ENCODE results near the gene TDRD3.

DNA sequence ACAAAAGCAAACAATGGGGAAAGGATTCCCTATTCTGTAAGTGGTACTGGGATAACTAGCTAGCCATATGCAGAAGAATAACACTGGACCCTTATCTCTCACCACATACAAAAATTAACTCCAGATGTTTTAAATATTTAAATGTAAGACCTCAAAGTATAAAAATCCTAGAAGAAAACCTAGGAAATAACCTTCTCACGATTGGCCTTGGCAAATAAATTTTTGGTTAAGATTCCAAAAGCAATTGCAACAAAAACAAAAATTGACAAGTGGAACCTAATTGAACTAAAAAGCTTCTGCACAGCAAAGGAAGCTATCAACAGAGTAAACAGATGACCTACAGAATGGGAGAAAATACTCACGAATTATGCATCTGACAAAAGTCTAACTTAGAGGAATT is 10.8 kb upstream of the TDRD3 start:
- no peak for TF ChIP-seq SP1 (IDR thresholded peaks at IDR 0.05)
- TF ChIP-seq, protein P1, sequence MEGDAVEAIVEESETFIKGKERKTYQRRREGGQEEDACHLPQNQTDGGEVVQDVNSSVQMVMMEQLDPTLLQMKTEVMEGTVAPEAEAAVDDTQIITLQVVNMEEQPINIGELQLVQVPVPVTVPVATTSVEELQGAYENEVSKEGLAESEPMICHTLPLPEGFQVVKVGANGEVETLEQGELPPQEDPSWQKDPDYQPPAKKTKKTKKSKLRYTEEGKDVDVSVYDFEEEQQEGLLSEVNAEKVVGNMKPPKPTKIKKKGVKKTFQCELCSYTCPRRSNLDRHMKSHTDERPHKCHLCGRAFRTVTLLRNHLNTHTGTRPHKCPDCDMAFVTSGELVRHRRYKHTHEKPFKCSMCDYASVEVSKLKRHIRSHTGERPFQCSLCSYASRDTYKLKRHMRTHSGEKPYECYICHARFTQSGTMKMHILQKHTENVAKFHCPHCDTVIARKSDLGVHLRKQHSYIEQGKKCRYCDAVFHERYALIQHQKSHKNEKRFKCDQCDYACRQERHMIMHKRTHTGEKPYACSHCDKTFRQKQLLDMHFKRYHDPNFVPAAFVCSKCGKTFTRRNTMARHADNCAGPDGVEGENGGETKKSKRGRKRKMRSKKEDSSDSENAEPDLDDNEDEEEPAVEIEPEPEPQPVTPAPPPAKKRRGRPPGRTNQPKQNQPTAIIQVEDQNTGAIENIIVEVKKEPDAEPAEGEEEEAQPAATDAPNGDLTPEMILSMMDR (IDR thresholded peaks at IDR 0.05; ENCODE audit: low read depth, low read length, missing input control): no peak

All from liver (tissue), 3 donors.